SK-N-MC (cell line): ENCODE results near the gene TMEM44.

Source experiments
- EZH2 ChIP-seq: fragments of 200-600 bp; sonication (generic); IDR thresholded peaks from one replicate; pipeline ENCODE4 v1.6.1; 2017; ENCODE audit warnings: antibody characterized with exemption
- POLR2AphosphoS5 ChIP-seq: IDR thresholded peaks from 2 replicates; pipeline ENCODE4 v1.6.1; 2012; ENCODE audit warnings: mild to moderate bottlenecking, low read depth, low read length, borderline replicate concordance

GRCh38 chr3:194539498-194539897, 93.7 kb downstream of the TMEM44 start:
- TF ChIP-seq EZH2 (no peak), POLR2AphosphoS5 (no peak)
